ENCODE results near the gene MAD1L1. TPM values are rescaled to one million over a fixed set of nuclear protein-coding genes. Genes with fewer than 3 reads are reported as not detected.

Gene MAD1L1
- total and polyA plus RNA-seq, 2 of the 4 experiments (the other 2 are of a cell fraction), result 29.0 to 40.9 TPM

- ATAC-seq (ENCODE audit: low read depth), result no peak
- intact Hi-C loops (cut with micrococcal nuclease), result no loop called here
These were observed 289.4 kb downstream of the MAD1L1 start for GRCh38 chr7:1943326-1943725.

More at GRCh38 chr7:1943326-1943725, 289.4 kb downstream of the MAD1L1 start:
- 90% methylated on average over 2 of the region's 11 CpGs; no CpG with 5 or more reads in 1 of the 2 experiments for WGBS, 2 experiments (ENCODE audit: extremely low coverage in 2 of 2, insufficient read length in 1 of 2)
- Histone ChIP-seq H3K9me3 (ENCODE audit: control insufficient read depth, insufficient read depth, low read length) (no peaks in the 10 kb centered on the region), H4K5ac (ENCODE audit: low read depth, low read length) (no peak overlapping the region), H3K36me3 (ENCODE audit: control insufficient read depth, insufficient read depth, low read length) (peaks cover 3% of the 10 kb centered on the region; the same call in 1 of the 2 replicates), H4K91ac (ENCODE audit: insufficient read depth, low read depth, low read length) (no peak overlapping the region), H3K18ac (ENCODE audit: low read depth, low read length) (no peak overlapping the region), H2BK20ac (ENCODE audit: low read depth, low read length) (no peak overlapping the region), H2BK5ac (ENCODE audit: low read depth, low read length, poor library complexity, severe bottlenecking) (no peak overlapping the region), H3K4me1 (ENCODE audit: control insufficient read depth, insufficient read depth, low read length) (peaks cover 4% of the 10 kb centered on the region), H3K79me1 (ENCODE audit: low read depth in 1 of 2, low read length in 2 of 2) (peaks cover 0 to 5% of the 10 kb centered on the region in 2 experiments; a peak in 1 of 4 replicates), H2AFZ (replicated peaks; ENCODE audit: low read length, poor library complexity) (no peak overlapping the region), H3K4me3 (ENCODE audit: insufficient read depth, low read depth, low read length) (no peak overlapping the region), H3K27ac (ENCODE audit: insufficient read depth, low read length) (no peak overlapping the region), H2BK120ac (ENCODE audit: low read depth, low read length) (no peak overlapping the region), H3K9ac (ENCODE audit: low read depth, low read length) (no peak overlapping the region), H3K56ac (ENCODE audit: extremely low read depth, insufficient read depth, low read length) (no peak overlapping the region), H2AK5ac (ENCODE audit: low read depth, low read length) (no peak overlapping the region), H3K23ac (ENCODE audit: low read depth, low read length) (no peak overlapping the region), H3K14ac (replicated peaks; ENCODE audit: low read depth, low read length) (no peak overlapping the region), H2AK9ac (replicated peaks; ENCODE audit: low read depth, low read length, poor library complexity) (no peak overlapping the region), H3K4ac (ENCODE audit: low read depth, low read length) (no peak overlapping the region), H2BK15ac (ENCODE audit: low read depth, low read length) (no peak overlapping the region), H3K27me3 (ENCODE audit: control insufficient read depth, insufficient read depth, low read length) (no peaks in the 10 kb centered on the region), H3K4me2 (ENCODE audit: low read depth, low read length) (no peak overlapping the region), H4K8ac (ENCODE audit: low read depth in 2 of 2, low read length in 2 of 2) (no peak overlapping the region), H4K20me1 (ENCODE audit: insufficient read depth, low read length) (no peaks in the 10 kb centered on the region; the same call in 1 of the 2 replicates), H3K9me1 (ENCODE audit: insufficient read depth, low read length) (0 out of 2 replicates have a peak, but pooled peaks cover 6% of the 10 kb centered on the region)
- no TSS peak for BruUV-seq (replicated peaks)
- dilution Hi-C loops (cut with HindIII; ENCODE audit: low sequenced_read_pairs, unreplicated experiment) (no loop called here), in situ Hi-C loops (cut with MboI; ENCODE audit: low sequenced_read_pairs) (no loop called here)
- ChIA-PET POLR2A (ENCODE audit: unreplicated experiment) (no interaction called here), CTCF (no interaction called here)
- no peak for DNase-seq
- TF ChIP-seq RAD21 (IDR thresholded peaks at IDR 0.05; ENCODE audit: low read length) (no peak), MAFK (IDR thresholded peaks at IDR 0.05; ENCODE audit: low read depth, low read length) (no peak), CEBPB (IDR thresholded peaks at IDR 0.05; ENCODE audit: low read depth, low read length) (no peak), CTCF (conservative IDR thresholded peaks at IDR 0.05; ENCODE audit: low read depth, low read length) (no peak), NFE2L2 (IDR thresholded peaks at IDR 0.05; ENCODE audit: low read depth, low read length) (no peak), MXI1 (IDR thresholded peaks at IDR 0.05; ENCODE audit: borderline replicate concordance, low read depth, low read length) (no peak), MAZ (IDR thresholded peaks at IDR 0.05; ENCODE audit: borderline replicate concordance, low read depth, low read length) (no peak), SMC3 (IDR thresholded peaks at IDR 0.05; ENCODE audit: low read depth, low read length) (no peak), RFX5 (IDR thresholded peaks at IDR 0.05; ENCODE audit: low read depth, low read length) (no peak), BHLHE40 (IDR thresholded peaks at IDR 0.05; ENCODE audit: low read depth, low read length) (no peak), CHD1 (IDR thresholded peaks at IDR 0.05; ENCODE audit: low read depth, low read length) (no peak), POLR2A (IDR thresholded peaks at IDR 0.05; ENCODE audit: low read depth, low read length) (no peak), RCOR1 (IDR thresholded peaks at IDR 0.05; ENCODE audit: insufficient replicate concordance, low read length) (no peak), FOS (IDR thresholded peaks at IDR 0.05; ENCODE audit: low read depth, low read length) (no peak)
- TF ChIP-seq, protein P1, sequence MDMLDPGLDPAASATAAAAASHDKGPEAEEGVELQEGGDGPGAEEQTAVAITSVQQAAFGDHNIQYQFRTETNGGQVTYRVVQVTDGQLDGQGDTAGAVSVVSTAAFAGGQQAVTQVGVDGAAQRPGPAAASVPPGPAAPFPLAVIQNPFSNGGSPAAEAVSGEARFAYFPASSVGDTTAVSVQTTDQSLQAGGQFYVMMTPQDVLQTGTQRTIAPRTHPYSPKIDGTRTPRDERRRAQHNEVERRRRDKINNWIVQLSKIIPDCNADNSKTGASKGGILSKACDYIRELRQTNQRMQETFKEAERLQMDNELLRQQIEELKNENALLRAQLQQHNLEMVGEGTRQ (IDR thresholded peaks at IDR 0.05; ENCODE audit: low read depth, low read length), result no peak
- TF ChIP-seq, protein P2, sequence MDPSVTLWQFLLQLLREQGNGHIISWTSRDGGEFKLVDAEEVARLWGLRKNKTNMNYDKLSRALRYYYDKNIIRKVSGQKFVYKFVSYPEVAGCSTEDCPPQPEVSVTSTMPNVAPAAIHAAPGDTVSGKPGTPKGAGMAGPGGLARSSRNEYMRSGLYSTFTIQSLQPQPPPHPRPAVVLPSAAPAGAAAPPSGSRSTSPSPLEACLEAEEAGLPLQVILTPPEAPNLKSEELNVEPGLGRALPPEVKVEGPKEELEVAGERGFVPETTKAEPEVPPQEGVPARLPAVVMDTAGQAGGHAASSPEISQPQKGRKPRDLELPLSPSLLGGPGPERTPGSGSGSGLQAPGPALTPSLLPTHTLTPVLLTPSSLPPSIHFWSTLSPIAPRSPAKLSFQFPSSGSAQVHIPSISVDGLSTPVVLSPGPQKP (IDR thresholded peaks at IDR 0.05; ENCODE audit: borderline replicate concordance, low read depth, low read length), result no peak
